Karpas-422 (cell line): ENCODE measurements around the gene F5. TPM values are rescaled to one million over a fixed set of nuclear protein-coding genes. Genes with fewer than 3 reads are reported as not detected.
"Not testable (repeated sequence)": the region's sequence is repeated elsewhere in the genome, so short reads cannot be mapped to it uniquely, and the experiment has no call there.

Source experiments
- DNase-seq: peaks from one replicate; pipeline ENCODE4 v3.0.0-alpha.2; 2015
- H2AFZ ChIP-seq: fragments of 200-600 bp; sonication (generic); 2 replicates; pipeline ENCODE4 v1.6.1; 2014; ENCODE audit warnings: antibody characterized with exemption, low read length, mixed read lengths
- H3K27ac ChIP-seq: fragments of 200-600 bp; sonication (generic); 2 replicates; pipeline ENCODE4 v1.5.1; 2014; ENCODE audit warnings: mild to moderate bottlenecking, low read length, moderate library complexity
- H3K27me3 ChIP-seq: fragments of 200-600 bp; sonication (generic); 2 replicates; pipeline ENCODE4 v1.6.1; 2014; ENCODE audit warnings: low read length, mixed read lengths
- H3K36me3 ChIP-seq: fragments of 200-600 bp; sonication (generic); 2 replicates; pipeline ENCODE4 v1.6.1; 2014; ENCODE audit warnings: low read length, mixed read lengths; ENCODE audit not compliant: insufficient read depth
- H3K4me1 ChIP-seq: fragments of 200-600 bp; sonication (generic); 2 replicates; pipeline ENCODE4 v1.6.1; 2014; ENCODE audit warnings: mild to moderate bottlenecking, low read length, mixed read lengths
- H3K4me2 ChIP-seq: fragments of 200-600 bp; sonication (generic); 2 replicates; pipeline ENCODE4 v1.6.1; 2014; ENCODE audit warnings: low read length, low read depth, mild to moderate bottlenecking; ENCODE audit not compliant: poor library complexity, severe bottlenecking
- H3K4me3 ChIP-seq: fragments of 200-600 bp; sonication (generic); 2 replicates; pipeline ENCODE4 v1.5.1; 2014; ENCODE audit warnings: mild to moderate bottlenecking, antibody characterized with exemption, low read length, mixed read lengths
- H3K79me2 ChIP-seq: fragments of 200-600 bp; sonication (generic); 2 replicates; pipeline ENCODE4 v1.6.1; 2014; ENCODE audit warnings: mild to moderate bottlenecking, low read length, mixed read lengths
- H3K9ac ChIP-seq: fragments of 200-600 bp; sonication (generic); 2 replicates; pipeline ENCODE4 v1.6.0; 2014; ENCODE audit warnings: low read length
- H3K9me2 ChIP-seq: fragments of 200-600 bp; sonication (generic), shearing (Covaris generic); replicated peaks from 2 replicates; pipeline ENCODE4 v1.6.0; 2014; ENCODE audit warnings: mild to moderate bottlenecking, low read length, moderate library complexity; ENCODE audit not compliant: insufficient read depth
- H3K9me3 ChIP-seq: fragments of 300-700, 200-600 bp; sonication (generic); 2 replicates; pipeline ENCODE4 v1.6.1; 2014; ENCODE audit warnings: low read length, mixed read lengths
- H4K20me1 ChIP-seq: fragments of 200-600 bp; sonication (generic); 2 replicates; pipeline ENCODE4 v1.6.1; 2014; ENCODE audit warnings: mild to moderate bottlenecking, antibody characterized with exemption, low read length, low read depth; ENCODE audit not compliant: insufficient read depth
- total RNA-seq: library from RNA; depleted of rRNA; stranded (reverse); fragments of >200 nt; shearing (Covaris generic); gene quantifications from 2 replicates; pipeline ENCODE4 v1.2.3, GENCODE V29; 2014; ENCODE audit warnings: low replicate concordance

F5 gene
- total RNA-seq, 1 experiment from 2014 or later, result not detected

- no peaks in the 10 kb centered on the region for H3K79me2 ChIP-seq
- H3K27me3 ChIP-seq, result no peaks in the 10 kb centered on the region
- H3K9me2 ChIP-seq, result no peaks in the 10 kb centered on the region
- no peaks in the 10 kb centered on the region for H3K9me3 ChIP-seq
- no peaks in the 10 kb centered on the region for H3K4me1 ChIP-seq
- no peaks in the 10 kb centered on the region for H4K20me1 ChIP-seq
- H3K36me3 ChIP-seq, result no peaks in the 10 kb centered on the region
- DNase-seq, result peak; percentile 86
- no peak overlapping the region for H3K27ac ChIP-seq
- no peak overlapping the region for H3K4me3 ChIP-seq
- no peak overlapping the region for H3K9ac ChIP-seq
- no peak overlapping the region for H3K4me2 ChIP-seq
- H2AFZ ChIP-seq, result no peak overlapping the region
Observed at GRCh38 chr1:169546087-169546995, 39.9 kb downstream of the F5 start.

- Histone ChIP-seq H3K27me3 (no peaks in the 10 kb centered on the region), H4K20me1 (no peaks in the 10 kb centered on the region), H2AFZ (no peak overlapping the region), H3K27ac (no peak overlapping the region), H3K9me3 (no peaks in the 10 kb centered on the region), H3K9me2 (no peaks in the 10 kb centered on the region), H3K4me3 (no peak overlapping the region), H3K4me2 (no peak overlapping the region), H3K36me3 (no peaks in the 10 kb centered on the region), H3K9ac (no peak overlapping the region), H3K79me2 (no peaks in the 10 kb centered on the region), H3K4me1 (no peaks in the 10 kb centered on the region)
- peak; percentile 31 for DNase-seq
Observed at GRCh38 chr1:169545472-169545871, 40.8 kb downstream of the F5 start.

DNA sequence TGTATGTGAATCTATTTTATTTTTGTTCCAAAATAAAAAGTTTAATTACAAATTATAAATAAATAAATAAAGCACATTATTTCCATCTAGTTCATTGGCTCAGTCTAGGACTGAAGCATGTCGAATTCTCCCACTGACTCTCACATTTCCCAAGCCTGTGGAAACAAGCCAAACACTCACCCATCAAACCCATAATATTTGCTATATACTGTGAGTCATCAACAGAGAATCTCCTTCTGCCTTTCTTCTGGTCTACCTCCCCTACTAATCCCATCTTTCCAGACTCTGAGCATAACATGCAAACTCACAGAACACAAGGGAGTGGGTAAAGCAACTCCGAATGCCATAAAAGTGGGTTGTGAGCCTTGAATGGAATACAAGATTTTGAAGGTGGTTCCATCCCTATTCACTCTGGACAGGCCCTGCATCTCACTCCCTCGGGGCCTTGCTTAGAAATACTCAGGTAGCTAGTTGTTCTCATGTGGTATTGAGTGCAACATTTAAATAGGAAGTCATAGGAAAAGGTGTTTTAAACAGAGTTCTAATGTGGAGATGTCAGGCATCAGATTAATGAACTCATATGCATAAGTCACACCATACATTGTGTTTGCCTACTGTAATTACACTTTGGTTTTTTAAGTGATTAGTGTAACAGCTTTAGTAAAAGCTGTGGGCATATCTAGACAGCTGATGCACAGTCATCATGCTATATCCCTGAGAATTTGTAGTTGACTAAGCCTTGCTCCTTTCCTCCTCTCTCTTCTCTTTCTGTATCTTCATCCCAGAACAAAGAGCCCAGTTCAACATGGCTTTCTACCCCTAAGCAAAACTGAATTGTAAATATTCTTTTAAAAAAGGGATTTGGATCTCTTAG lies 47.0 kb downstream of the F5 start:
- Histone ChIP-seq H3K4me3 (no peak overlapping the region), H3K27me3 (no peaks in the 10 kb centered on the region), H3K27ac (no peak overlapping the region), H3K36me3 (no peaks in the 10 kb centered on the region), H3K9me3 (no peaks in the 10 kb centered on the region), H4K20me1 (no peaks in the 10 kb centered on the region), H3K4me2 (no peak overlapping the region), H3K9me2 (no peaks in the 10 kb centered on the region), H2AFZ (no peak overlapping the region), H3K4me1 (no peaks in the 10 kb centered on the region), H3K79me2 (no peaks in the 10 kb centered on the region), H3K9ac (no peak overlapping the region)
- DNase-seq, result no peak

DNA sequence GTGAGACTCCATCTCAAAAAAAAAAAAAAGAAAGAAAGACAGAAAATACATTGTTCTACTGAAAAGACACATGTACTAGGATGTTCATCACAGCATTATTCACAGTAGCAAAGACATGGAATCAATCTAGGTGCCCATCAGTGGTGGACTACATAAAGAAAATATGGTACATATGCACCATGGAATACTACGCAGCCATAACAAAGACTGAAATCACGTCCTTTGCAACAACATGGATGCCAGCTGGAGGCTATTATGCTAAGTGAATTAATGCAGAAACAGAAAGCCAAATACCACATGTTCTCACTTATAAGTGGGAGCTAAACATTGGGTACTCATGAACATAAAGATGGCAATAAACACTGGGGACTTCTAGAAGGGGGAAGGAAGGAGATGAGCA lies 51.6 kb downstream of the F5 start:
- Histone ChIP-seq H3K4me2 (no peak overlapping the region), H3K36me3 (no peaks in the 10 kb centered on the region), H3K4me1 (no peaks in the 10 kb centered on the region), H3K9me2 (no peaks in the 10 kb centered on the region), H3K9ac (no peak overlapping the region), H2AFZ (no peak overlapping the region), H3K9me3 (no peaks in the 10 kb centered on the region), H3K27ac (no peak overlapping the region), H4K20me1 (no peaks in the 10 kb centered on the region), H3K4me3 (no peak overlapping the region), H3K79me2 (no peaks in the 10 kb centered on the region), H3K27me3 (no peaks in the 10 kb centered on the region)
- DNase-seq, result no peak

DNA sequence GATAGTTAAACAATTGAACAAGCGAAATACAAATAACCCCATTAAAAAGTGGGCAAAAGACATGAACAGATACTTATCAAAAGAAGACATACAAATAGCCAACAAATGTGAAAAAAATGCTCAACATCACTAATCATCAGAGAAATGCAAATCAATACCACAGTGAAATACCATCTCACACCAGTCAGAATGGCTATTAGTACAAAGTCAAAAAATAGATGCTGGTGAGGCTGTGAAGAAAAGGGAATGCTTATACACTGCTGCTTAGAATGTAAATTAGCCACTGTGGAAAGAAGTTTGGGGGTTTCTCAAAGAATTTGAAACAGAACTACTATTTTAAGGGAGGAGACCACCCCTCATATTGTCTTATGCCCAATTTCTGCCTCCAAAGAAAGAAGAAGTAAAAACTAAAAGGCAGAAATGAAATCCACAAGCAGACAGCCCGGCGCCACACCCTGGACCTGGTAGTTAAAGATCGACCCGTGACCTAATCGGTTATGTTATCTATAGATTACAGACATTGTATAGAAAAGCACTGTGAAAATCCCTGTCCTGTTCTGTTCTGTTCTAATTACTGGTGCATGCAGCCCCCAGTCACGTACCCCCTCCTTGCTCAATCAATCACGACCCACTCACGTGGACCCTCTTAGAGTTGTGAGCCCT lies 52.6 kb downstream of the F5 start:
- not testable (repeated sequence) for H3K4me3 ChIP-seq, H4K20me1 ChIP-seq, H3K27me3 ChIP-seq, H3K27ac ChIP-seq, H3K9me3 ChIP-seq, H2AFZ ChIP-seq, H3K4me2 ChIP-seq, H3K4me1 ChIP-seq, DNase-seq, H3K9ac ChIP-seq, H3K36me3 ChIP-seq, H3K9me2 ChIP-seq, H3K79me2 ChIP-seq

- Histone ChIP-seq H3K4me3 (no peak overlapping the region), H3K9me2 (no peaks in the 10 kb centered on the region), H3K27me3 (no peaks in the 10 kb centered on the region), H3K4me2 (no peak overlapping the region), H4K20me1 (no peaks in the 10 kb centered on the region), H2AFZ (no peak overlapping the region), H3K36me3 (no peaks in the 10 kb centered on the region), H3K4me1 (no peaks in the 10 kb centered on the region), H3K9ac (no peak overlapping the region), H3K27ac (no peak overlapping the region), H3K9me3 (no peaks in the 10 kb centered on the region), H3K79me2 (no peaks in the 10 kb centered on the region)
- no peak for DNase-seq
Observed at GRCh38 chr1:169530448-169530847, 55.8 kb downstream of the F5 start.

DNA sequence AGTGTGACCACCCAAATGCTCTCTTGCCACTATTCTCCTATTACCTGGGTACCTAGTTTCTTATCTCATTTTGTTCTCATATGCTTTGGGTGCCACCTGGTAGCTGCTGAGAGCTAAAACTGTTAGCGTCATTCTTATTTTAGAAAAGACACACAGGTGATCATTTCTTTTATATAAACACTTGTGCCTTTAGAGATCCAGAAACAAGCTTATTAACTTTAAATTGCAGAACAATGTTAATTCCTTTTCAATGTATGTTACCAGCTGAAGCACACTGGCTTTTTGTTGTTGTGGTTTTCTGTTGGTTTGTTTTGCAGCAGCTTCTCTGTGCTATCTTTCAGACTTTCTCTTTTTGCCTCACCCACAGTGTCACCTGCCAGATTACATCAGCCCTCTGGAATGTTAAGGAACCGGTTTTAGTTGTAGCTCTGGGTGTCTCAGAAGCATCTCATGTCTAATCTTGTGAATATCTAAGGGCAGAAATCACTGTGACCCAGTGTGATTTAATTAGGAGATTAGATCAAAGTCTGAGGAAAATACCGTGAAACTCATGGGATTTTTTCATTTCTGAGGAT lies 57.1 kb downstream of the F5 start:
- Histone ChIP-seq H3K4me3 (no peak overlapping the region), H3K27me3 (no peaks in the 10 kb centered on the region), H3K9me2 (no peaks in the 10 kb centered on the region), H3K4me1 (no peaks in the 10 kb centered on the region), H4K20me1 (no peaks in the 10 kb centered on the region), H3K79me2 (no peaks in the 10 kb centered on the region), H3K9me3 (no peaks in the 10 kb centered on the region), H3K9ac (no peak overlapping the region), H3K36me3 (no peaks in the 10 kb centered on the region), H2AFZ (no peak overlapping the region), H3K4me2 (no peak overlapping the region), H3K27ac (no peak overlapping the region)
- no peak for DNase-seq
